ENCODE measurements around the gene TVP23B. TPM values are rescaled to one million over a fixed set of nuclear protein-coding genes. Genes with fewer than 3 reads are reported as not detected.
"Not testable (repeated sequence)": the region's sequence is repeated elsewhere in the genome, so short reads cannot be mapped to it uniquely, and the experiment has no call there.

Gene TVP23B
- polyA plus RNA-seq, 3 donors, result 7.3 to 20.2 (median 17.2) TPM

DNA sequence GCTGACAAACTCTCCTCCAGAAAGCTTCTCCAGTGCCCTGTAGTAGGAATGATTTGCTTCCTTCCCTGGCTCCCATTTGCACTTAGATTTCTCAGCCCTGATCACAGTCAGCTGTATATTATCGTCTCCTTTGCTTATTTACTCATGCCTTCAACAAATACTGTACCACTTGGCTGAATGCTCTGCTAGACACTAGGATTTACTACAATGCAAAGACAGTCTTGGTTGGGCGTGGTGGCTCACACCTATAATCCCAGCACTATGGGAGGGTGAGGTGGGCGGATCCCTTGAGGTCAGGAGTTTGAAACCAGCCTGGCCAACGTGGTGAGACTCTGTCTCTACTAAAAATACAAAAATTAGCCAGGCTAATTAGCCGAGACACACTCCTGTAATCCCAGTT lies 5.9 kb downstream of the TVP23B start:
- H3K27ac Mint-ChIP-seq; intact Hi-C loops (cut with micrococcal nuclease); H3K4me1 ChIP-seq (ENCODE audit: control insufficient read depth in 1 of 2, insufficient read depth in 2 of 2, low read length in 2 of 2); H2AFZ ChIP-seq (ENCODE audit: insufficient read depth, low read depth, low read length, poor library complexity, severe bottlenecking); H3K27ac ChIP-seq (ENCODE audit: low read depth in 1 of 2, low read length in 2 of 2); H3K4me1 Mint-ChIP-seq; H3K9me3 ChIP-seq (replicated peaks in 1 of 2; ENCODE audit: control insufficient read depth in 1 of 2, insufficient read depth in 1 of 2, low read length in 2 of 2); H4K20me1 ChIP-seq (ENCODE audit: insufficient read depth, low read length); H3K4me2 ChIP-seq (replicated peaks; ENCODE audit: extremely low read depth, low read length, poor library complexity, severe bottlenecking); H3K36me3 ChIP-seq (replicated peaks in 1 of 2; ENCODE audit: control insufficient read depth in 1 of 2, insufficient read depth in 2 of 2, low read length in 2 of 2); DNase-seq; H3K4me3 Mint-ChIP-seq; H3K27me3 ChIP-seq (ENCODE audit: control insufficient read depth in 2 of 2, insufficient read depth in 2 of 2, low read length in 2 of 2); H3K4me3 ChIP-seq (replicated peaks in 1 of 3; ENCODE audit: low read depth in 2 of 3, low read length in 3 of 3); H3K9me3 Mint-ChIP-seq; H3K27me3 Mint-ChIP-seq (ENCODE audit: low read depth in 3 of 3); H3K9ac ChIP-seq (ENCODE audit: insufficient read depth, low read length, poor library complexity, severe bottlenecking): not testable (repeated sequence)
- H3K36me3 Mint-ChIP-seq, result peaks cover 18 to 25% of the 10 kb centered on the region in 2 donors
- H3K79me2 ChIP-seq (ENCODE audit: insufficient read depth, low read length), result peaks cover 22% of the 10 kb centered on the region
- WGBS (ENCODE audit: insufficient coverage), result no CpG with 5 or more reads among the region's 5 CpGs

GRCh38 chr17:18791402-18791801 lies 10.4 kb downstream of the TVP23B start:
- H3K27ac ChIP-seq (ENCODE audit: low read depth in 1 of 2, low read length in 2 of 2); H3K79me2 ChIP-seq (ENCODE audit: insufficient read depth, low read length); H3K27me3 ChIP-seq (ENCODE audit: control insufficient read depth in 2 of 2, insufficient read depth in 2 of 2, low read length in 2 of 2); H3K4me3 ChIP-seq (replicated peaks in 1 of 3; ENCODE audit: low read depth in 2 of 3, low read length in 3 of 3); H3K4me1 ChIP-seq (ENCODE audit: control insufficient read depth in 1 of 2, insufficient read depth in 2 of 2, low read length in 2 of 2); H3K4me2 ChIP-seq (replicated peaks; ENCODE audit: extremely low read depth, low read length, poor library complexity, severe bottlenecking); intact Hi-C loops (cut with micrococcal nuclease); H3K9me3 Mint-ChIP-seq; H3K4me1 Mint-ChIP-seq; H3K27ac Mint-ChIP-seq; H3K9ac ChIP-seq (ENCODE audit: insufficient read depth, low read length, poor library complexity, severe bottlenecking); H2AFZ ChIP-seq (ENCODE audit: insufficient read depth, low read depth, low read length, poor library complexity, severe bottlenecking); H3K9me3 ChIP-seq (replicated peaks in 1 of 2; ENCODE audit: control insufficient read depth in 1 of 2, insufficient read depth in 1 of 2, low read length in 2 of 2); H4K20me1 ChIP-seq (ENCODE audit: insufficient read depth, low read length); H3K4me3 Mint-ChIP-seq; H3K27me3 Mint-ChIP-seq (ENCODE audit: low read depth in 3 of 3); DNase-seq: not testable (repeated sequence)
- no CpG with 5 or more reads among the region's 1 CpG for WGBS (ENCODE audit: insufficient coverage)
- H3K36me3 ChIP-seq (replicated peaks in 1 of 2; ENCODE audit: control insufficient read depth in 1 of 2, insufficient read depth in 2 of 2, low read length in 2 of 2), result peaks cover 0 to 18% of the 10 kb centered on the region in 2 donors
- H3K36me3 Mint-ChIP-seq, result peaks cover 21 to 34% of the 10 kb centered on the region in 2 donors

GRCh38 chr17:18794841-18795240 lies 13.9 kb downstream of the TVP23B start:
- Mint-ChIP-seq H3K27ac (peak overlapping the region in 3 of 7 donors; percentile 11 to 65 (median 57)), H3K36me3 (peaks cover 35 to 43% of the 10 kb centered on the region in 2 donors)
- DNase-seq; H3K27me3 ChIP-seq (ENCODE audit: control insufficient read depth in 2 of 2, insufficient read depth in 2 of 2, low read length in 2 of 2); H3K79me2 ChIP-seq (ENCODE audit: insufficient read depth, low read length); H3K4me2 ChIP-seq (replicated peaks; ENCODE audit: extremely low read depth, low read length, poor library complexity, severe bottlenecking); H3K4me3 Mint-ChIP-seq; H3K9ac ChIP-seq (ENCODE audit: insufficient read depth, low read length, poor library complexity, severe bottlenecking); H3K4me1 ChIP-seq (ENCODE audit: control insufficient read depth in 1 of 2, insufficient read depth in 2 of 2, low read length in 2 of 2); H2AFZ ChIP-seq (ENCODE audit: insufficient read depth, low read depth, low read length, poor library complexity, severe bottlenecking); H3K4me1 Mint-ChIP-seq; H3K9me3 ChIP-seq (replicated peaks in 1 of 2; ENCODE audit: control insufficient read depth in 1 of 2, insufficient read depth in 1 of 2, low read length in 2 of 2); H3K27me3 Mint-ChIP-seq (ENCODE audit: low read depth in 3 of 3); H3K4me3 ChIP-seq (replicated peaks in 1 of 3; ENCODE audit: low read depth in 2 of 3, low read length in 3 of 3); intact Hi-C loops (cut with micrococcal nuclease); H3K27ac ChIP-seq (ENCODE audit: low read depth in 1 of 2, low read length in 2 of 2); H4K20me1 ChIP-seq (ENCODE audit: insufficient read depth, low read length); H3K9me3 Mint-ChIP-seq: not testable (repeated sequence)
- no CpG with 5 or more reads among the region's 4 CpGs for WGBS (ENCODE audit: insufficient coverage)
- peaks cover 15 to 32% of the 10 kb centered on the region in 2 donors for H3K36me3 ChIP-seq (replicated peaks in 1 of 2; ENCODE audit: control insufficient read depth in 1 of 2, insufficient read depth in 2 of 2, low read length in 2 of 2)

DNA sequence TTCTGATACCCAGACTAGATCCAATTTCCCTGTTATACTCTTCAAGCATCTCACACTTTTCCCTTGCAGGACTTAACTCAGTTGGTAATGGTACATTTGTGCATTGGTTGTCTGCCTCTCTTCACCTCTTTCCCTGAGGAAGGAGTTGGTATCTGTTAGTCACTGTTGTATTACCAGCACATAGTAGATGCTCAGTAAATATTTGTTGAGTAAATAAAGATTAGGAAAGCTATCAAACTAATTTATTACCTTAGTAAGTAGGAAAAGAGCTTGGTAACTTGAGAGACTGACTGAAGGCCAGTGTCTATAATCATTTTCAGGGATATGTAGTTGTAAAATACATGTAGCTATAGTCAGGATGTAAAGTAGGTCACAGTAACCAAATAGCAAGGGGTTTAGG lies 15.9 kb downstream of the TVP23B start:
- H3K4me1 ChIP-seq (ENCODE audit: control insufficient read depth in 1 of 2, insufficient read depth in 2 of 2, low read length in 2 of 2); DNase-seq; H3K4me2 ChIP-seq (replicated peaks; ENCODE audit: extremely low read depth, low read length, poor library complexity, severe bottlenecking); H3K9ac ChIP-seq (ENCODE audit: insufficient read depth, low read length, poor library complexity, severe bottlenecking); H4K20me1 ChIP-seq (ENCODE audit: insufficient read depth, low read length); intact Hi-C loops (cut with micrococcal nuclease); H3K27me3 Mint-ChIP-seq (ENCODE audit: low read depth in 3 of 3); H2AFZ ChIP-seq (ENCODE audit: insufficient read depth, low read depth, low read length, poor library complexity, severe bottlenecking); H3K9me3 ChIP-seq (replicated peaks in 1 of 2; ENCODE audit: control insufficient read depth in 1 of 2, insufficient read depth in 1 of 2, low read length in 2 of 2); H3K4me3 ChIP-seq (replicated peaks in 1 of 3; ENCODE audit: low read depth in 2 of 3, low read length in 3 of 3); H3K4me3 Mint-ChIP-seq; H3K9me3 Mint-ChIP-seq; H3K79me2 ChIP-seq (ENCODE audit: insufficient read depth, low read length); H3K27ac ChIP-seq (ENCODE audit: low read depth in 1 of 2, low read length in 2 of 2); H3K27me3 ChIP-seq (ENCODE audit: control insufficient read depth in 2 of 2, insufficient read depth in 2 of 2, low read length in 2 of 2); H3K4me1 Mint-ChIP-seq: not testable (repeated sequence)
- Mint-ChIP-seq H3K27ac (peak overlapping the region in 1 of 7 donors; percentile 37), H3K36me3 (peaks cover 46 to 58% of the 10 kb centered on the region in 2 donors)
- peaks cover 18 to 48% of the 10 kb centered on the region in 2 donors for H3K36me3 ChIP-seq (replicated peaks in 1 of 2; ENCODE audit: control insufficient read depth in 1 of 2, insufficient read depth in 2 of 2, low read length in 2 of 2)
